GM18508 (cell line): ENCODE data around the gene AFF1.

Source experiments
- ATAC-seq: cut with Tn5 transposase; IDR thresholded peaks from one replicate; pipeline ENCODE4 v1.9.1; 2021; ENCODE audit warnings: moderate number of reproducible peaks; ENCODE audit not compliant: insufficient read depth, unreplicated experiment

The AFF1 gene

GRCh38 chr4:87179751-87180150 lies 244.9 kb downstream of the AFF1 start:
- no peak for ATAC-seq

GRCh38 chr4:87180767-87181166 lies 246.0 kb downstream of the AFF1 start:
- ATAC-seq, result no peak

GRCh38 chr4:87185146-87185870 lies 250.5 kb downstream of the AFF1 start:
- no peak for ATAC-seq

- no peak for ATAC-seq
Observed at GRCh38 chr4:87188048-87188447, 253.2 kb downstream of the AFF1 start.

GRCh38 chr4:87188932-87189331 lies 254.1 kb downstream of the AFF1 start:
- ATAC-seq, result no peak
